ENCODE data around the gene SNX32.
A peak's percentile ranks its signal among the peaks of the same experiment; 100 is the strongest.
"Not testable (repeated sequence)": the region's sequence is repeated elsewhere in the genome, so short reads cannot be mapped to it uniquely, and the experiment has no call there.

The SNX32 gene

GRCh38 chr11:65829459-65829858 is 4.3 kb upstream of the SNX32 start:
- no peaks in the 10 kb centered on the region for H3K27me3 ChIP-seq (ENCODE audit: low read length)
- H3K9ac ChIP-seq (ENCODE audit: low read length): no peak overlapping the region
- H3K9me2 ChIP-seq (replicated peaks; ENCODE audit: insufficient read depth, low read length): no peaks in the 10 kb centered on the region
- no peaks in the 10 kb centered on the region for H3K79me2 ChIP-seq (ENCODE audit: insufficient read depth, low read length)
- H2AFZ ChIP-seq (ENCODE audit: low read depth, low read length, severe bottlenecking): no peak overlapping the region
- H3F3A ChIP-seq (ENCODE audit: insufficient read depth): peaks cover 5% of the 10 kb centered on the region; the same call in 1 of the 2 replicates
- no peak overlapping the region for H3K4me3 ChIP-seq (ENCODE audit: insufficient read depth, low read length, poor library complexity, severe bottlenecking)
- no peak overlapping the region for H3K27ac ChIP-seq (ENCODE audit: low read depth, low read length)
- no peak overlapping the region for H3K4me2 ChIP-seq (ENCODE audit: low read depth, low read length, poor library complexity, severe bottlenecking)
- no peaks in the 10 kb centered on the region for H4K20me1 ChIP-seq (ENCODE audit: low read depth, low read length)
- TF ChIP-seq CTCF (IDR thresholded peaks at IDR 0.05; ENCODE audit: insufficient read depth, low read length, poor library complexity, severe bottlenecking) (no peak), EZH2phosphoT487 (conservative IDR thresholded peaks at IDR 0.05; ENCODE audit: low read length) (no peak)
- no peaks in the 10 kb centered on the region for H3K36me3 ChIP-seq (ENCODE audit: low read length)
- no peaks in the 10 kb centered on the region for H3K9me3 ChIP-seq (ENCODE audit: insufficient read depth, low read length)

GRCh38 chr11:65832231-65832630 is 1.5 kb upstream of the SNX32 start:
- not testable (repeated sequence) for H4K20me1 ChIP-seq (ENCODE audit: low read depth, low read length); H3K4me3 ChIP-seq (ENCODE audit: insufficient read depth, low read length, poor library complexity, severe bottlenecking); H3K9ac ChIP-seq (ENCODE audit: low read length); H3K36me3 ChIP-seq (ENCODE audit: low read length); H2AFZ ChIP-seq (ENCODE audit: low read depth, low read length, severe bottlenecking); H3K27me3 ChIP-seq (ENCODE audit: low read length); H3K79me2 ChIP-seq (ENCODE audit: insufficient read depth, low read length); H3K9me3 ChIP-seq (ENCODE audit: insufficient read depth, low read length); H3K4me2 ChIP-seq (ENCODE audit: low read depth, low read length, poor library complexity, severe bottlenecking); H3F3A ChIP-seq (ENCODE audit: insufficient read depth); H3K27ac ChIP-seq (ENCODE audit: low read depth, low read length); H3K9me2 ChIP-seq (replicated peaks; ENCODE audit: insufficient read depth, low read length)

- no peaks in the 10 kb centered on the region for H3K36me3 ChIP-seq (ENCODE audit: low read length)
- peak overlapping the region; percentile 71 for H3K4me2 ChIP-seq (ENCODE audit: low read depth, low read length, poor library complexity, severe bottlenecking)
- H3K27me3 ChIP-seq (ENCODE audit: low read length): no peaks in the 10 kb centered on the region
- TF ChIP-seq CTCF (IDR thresholded peaks at IDR 0.05; ENCODE audit: insufficient read depth, low read length, poor library complexity, severe bottlenecking) (no peak), EZH2phosphoT487 (conservative IDR thresholded peaks at IDR 0.05; ENCODE audit: low read length) (no peak)
- H3K9me2 ChIP-seq (replicated peaks; ENCODE audit: insufficient read depth, low read length): no peaks in the 10 kb centered on the region
- peak overlapping the region; percentile 64 for H3K4me3 ChIP-seq (ENCODE audit: insufficient read depth, low read length, poor library complexity, severe bottlenecking)
- H3K27ac ChIP-seq (ENCODE audit: low read depth, low read length): no peak overlapping the region
- no peaks in the 10 kb centered on the region for H3K79me2 ChIP-seq (ENCODE audit: insufficient read depth, low read length)
- no peaks in the 10 kb centered on the region for H3K9me3 ChIP-seq (ENCODE audit: insufficient read depth, low read length)
- H3K9ac ChIP-seq (ENCODE audit: low read length): peak overlapping the region; percentile 56
- H4K20me1 ChIP-seq (ENCODE audit: low read depth, low read length): no peaks in the 10 kb centered on the region
- H3F3A ChIP-seq (ENCODE audit: insufficient read depth): peaks cover 12% of the 10 kb centered on the region; the same call in 1 of the 2 replicates
- peak overlapping the region; percentile 53 for H2AFZ ChIP-seq (ENCODE audit: low read depth, low read length, severe bottlenecking)
Observed at GRCh38 chr11:65834202-65834601, 439 bp downstream of the SNX32 start.

- H3K27ac ChIP-seq (ENCODE audit: low read depth, low read length): no peak overlapping the region
- H3F3A ChIP-seq (ENCODE audit: insufficient read depth): peaks cover 7% of the 10 kb centered on the region; the same call in 1 of the 2 replicates
- H3K9ac ChIP-seq (ENCODE audit: low read length): no peak overlapping the region
- H3K36me3 ChIP-seq (ENCODE audit: low read length): no peaks in the 10 kb centered on the region
- H3K4me3 ChIP-seq (ENCODE audit: insufficient read depth, low read length, poor library complexity, severe bottlenecking): no peak overlapping the region
- no peak overlapping the region for H3K4me2 ChIP-seq (ENCODE audit: low read depth, low read length, poor library complexity, severe bottlenecking)
- H3K9me2 ChIP-seq (replicated peaks; ENCODE audit: insufficient read depth, low read length): no peaks in the 10 kb centered on the region
- no peaks in the 10 kb centered on the region for H3K9me3 ChIP-seq (ENCODE audit: insufficient read depth, low read length)
- H3K79me2 ChIP-seq (ENCODE audit: insufficient read depth, low read length): no peaks in the 10 kb centered on the region
- TF ChIP-seq EZH2phosphoT487 (conservative IDR thresholded peaks at IDR 0.05; ENCODE audit: low read length): no peak
- TF ChIP-seq CTCF (IDR thresholded peaks at IDR 0.05; ENCODE audit: insufficient read depth, low read length, poor library complexity, severe bottlenecking): no peak
- no peak overlapping the region for H2AFZ ChIP-seq (ENCODE audit: low read depth, low read length, severe bottlenecking)
- H3K27me3 ChIP-seq (ENCODE audit: low read length): no peaks in the 10 kb centered on the region
- no peaks in the 10 kb centered on the region for H4K20me1 ChIP-seq (ENCODE audit: low read depth, low read length)
Observed at GRCh38 chr11:65842144-65842543, 8.4 kb downstream of the SNX32 start.

Data from SU-DHL-6 (cell line).